NCI-H1417 (cell line): ENCODE data around the gene NCKAP5.

Experiments
- DNase-seq, 3 experiments: peaks; one replicate each; lab custom pipeline; 2025; lab: John Stamatoyannopoulos, UW

The NCKAP5 gene

GRCh38 chr2:133090358-133090757, 477.9 kb downstream of the NCKAP5 start:
- DNase-seq, result no peak

GRCh38 chr2:133086176-133086575, 482.1 kb downstream of the NCKAP5 start:
- DNase-seq, result no peak

GRCh38 chr2:133085646-133086045, 482.6 kb downstream of the NCKAP5 start:
- DNase-seq, result no peak

GRCh38 chr2:133082034-133082433, 486.2 kb downstream of the NCKAP5 start:
- DNase-seq, result no peak

- DNase-seq, result no peak
These were observed 487.4 kb downstream of the NCKAP5 start for GRCh38 chr2:133080822-133081221.

- no peak for DNase-seq
These were observed 489.4 kb downstream of the NCKAP5 start for GRCh38 chr2:133078667-133079411.

GRCh38 chr2:133077269-133077822, 490.9 kb downstream of the NCKAP5 start:
- no peak for DNase-seq

GRCh38 chr2:133072837-133073694, 495.2 kb downstream of the NCKAP5 start:
- no peak for DNase-seq

- DNase-seq, result no peak
These were observed 504.5 kb downstream of the NCKAP5 start for GRCh38 chr2:133063775-133064174.

GRCh38 chr2:133062931-133063665, 505.2 kb downstream of the NCKAP5 start:
- no peak for DNase-seq

- DNase-seq, result no peak
These were observed 506.2 kb downstream of the NCKAP5 start for GRCh38 chr2:133061874-133062593.

GRCh38 chr2:133054297-133054696, 514.0 kb downstream of the NCKAP5 start:
- no peak for DNase-seq

GRCh38 chr2:133053541-133053940, 514.7 kb downstream of the NCKAP5 start:
- no peak for DNase-seq

- DNase-seq, result no peak
These were observed 522.5 kb downstream of the NCKAP5 start for GRCh38 chr2:133045787-133046186.

- peak in 1 of 3 experiments; percentile 52 for DNase-seq
These were observed 523.7 kb downstream of the NCKAP5 start for GRCh38 chr2:133044556-133044955.

- DNase-seq, result no peak
These were observed 528.1 kb downstream of the NCKAP5 start for GRCh38 chr2:133040170-133040569.

GRCh38 chr2:133039531-133039930, 528.7 kb downstream of the NCKAP5 start:
- DNase-seq, result no peak

GRCh38 chr2:133026536-133027177, 541.6 kb downstream of the NCKAP5 start:
- DNase-seq, result no peak

- DNase-seq, result no peak
These were observed 543.3 kb downstream of the NCKAP5 start for GRCh38 chr2:133025004-133025403.

- peak in 1 of 3 experiments; percentile 1 for DNase-seq
These were observed 555.2 kb downstream of the NCKAP5 start for GRCh38 chr2:133012847-133013734.
